Erythroblast (primary cell): ENCODE data around the gene MYO1A.

Source experiments
- GATA1 ChIP-seq: IDR thresholded peaks from 2 replicates; pipeline ENCODE4 v1.6.1; 2011; ENCODE audit warnings: low read depth, mild to moderate bottlenecking, control low read depth, low read length, moderate library complexity
- POLR2A ChIP-seq: IDR thresholded peaks from 2 replicates; pipeline ENCODE4 v1.6.1; 2011; ENCODE audit warnings: mild to moderate bottlenecking, low read length

- TF ChIP-seq POLR2A: no peak
- TF ChIP-seq GATA1: no peak
Observed at GRCh38 chr12:57090490-57090889, 40.6 kb upstream of the MYO1A start.
